ENCODE data around the gene ZBTB20. TPM values are rescaled to one million over a fixed set of nuclear protein-coding genes. Genes with fewer than 3 reads are reported as not detected.

ZBTB20 gene
- total RNA-seq, 2 experiments from 2014 or later: 5.2 to 6.4 TPM

DNA sequence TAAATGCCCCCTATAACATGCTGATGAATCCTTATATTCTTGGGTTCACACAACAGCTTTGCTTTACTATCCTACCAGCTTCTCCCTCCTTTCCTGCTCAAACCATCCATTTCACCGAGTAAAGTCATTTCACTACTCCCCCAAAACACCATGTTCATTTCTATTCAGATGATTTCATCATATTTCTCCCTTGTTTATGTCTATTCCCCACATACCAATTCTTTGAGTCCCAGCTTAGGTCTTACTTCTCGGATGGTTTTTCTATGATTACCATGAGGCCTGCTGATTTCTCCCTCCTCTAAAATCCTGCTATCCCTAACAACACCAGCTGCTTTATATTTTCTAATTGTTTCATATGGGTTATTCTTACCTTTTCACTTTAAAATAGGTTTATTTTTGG lies 621.8 kb downstream of the ZBTB20 start:
- DNase-seq (no peak), ATAC-seq (no peak)
- Mint-ChIP-seq H3K4me3 (no peak overlapping the region), H3K27ac (no peak overlapping the region), H3K9me3 (ENCODE audit: low read depth) (no peaks in the 10 kb centered on the region), H3K4me1 (no peaks in the 10 kb centered on the region), H3K36me3 (ENCODE audit: low read depth) (no peaks in the 10 kb centered on the region), H3K27me3 (no peaks in the 10 kb centered on the region)
- ChIA-PET CTCF (interaction anchor here (0.9 kb wide), 1 partner anchor 10 kb away, joined by 3 read pairs; no protein-coding TSS in a partner anchor), POLR2A (no interaction called here)
- intact Hi-C loops (cut with DNase I, micrococcal nuclease): no loop called here

DNA sequence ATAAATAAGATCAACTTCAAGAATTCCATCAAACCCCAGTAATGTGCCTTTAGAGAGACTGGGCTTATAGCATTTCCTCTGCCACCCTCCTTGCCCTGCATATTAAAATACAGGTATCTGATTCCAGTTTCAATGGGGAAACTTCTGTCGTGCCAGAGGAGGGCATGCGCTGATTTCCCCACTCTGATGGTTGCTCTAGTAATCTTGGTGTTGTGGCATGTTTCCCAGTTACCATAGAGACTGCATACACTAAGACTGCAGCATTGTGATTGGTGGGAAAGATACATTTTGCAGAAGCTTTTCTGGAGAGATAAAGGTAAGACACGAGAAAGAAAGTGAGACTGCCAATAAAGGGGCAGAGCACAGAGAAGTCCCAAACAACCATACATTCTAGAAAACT lies 627.7 kb downstream of the ZBTB20 start:
- no peak overlapping the region for H3K27ac Mint-ChIP-seq
- H3K4me3 Mint-ChIP-seq: no peak overlapping the region
- ATAC-seq (peak; percentile 23), DNase-seq (no peak)
- H3K4me1 Mint-ChIP-seq: no peaks in the 10 kb centered on the region
- CTCF ChIA-PET: no interaction called here
- no peaks in the 10 kb centered on the region for H3K9me3 Mint-ChIP-seq (ENCODE audit: low read depth)
- intact Hi-C loops (cut with DNase I, micrococcal nuclease): no loop called here
- POLR2A ChIA-PET: no interaction called here
- no peaks in the 10 kb centered on the region for H3K27me3 Mint-ChIP-seq
- peaks cover 2% of the 10 kb centered on the region for H3K36me3 Mint-ChIP-seq (ENCODE audit: low read depth)

DNA sequence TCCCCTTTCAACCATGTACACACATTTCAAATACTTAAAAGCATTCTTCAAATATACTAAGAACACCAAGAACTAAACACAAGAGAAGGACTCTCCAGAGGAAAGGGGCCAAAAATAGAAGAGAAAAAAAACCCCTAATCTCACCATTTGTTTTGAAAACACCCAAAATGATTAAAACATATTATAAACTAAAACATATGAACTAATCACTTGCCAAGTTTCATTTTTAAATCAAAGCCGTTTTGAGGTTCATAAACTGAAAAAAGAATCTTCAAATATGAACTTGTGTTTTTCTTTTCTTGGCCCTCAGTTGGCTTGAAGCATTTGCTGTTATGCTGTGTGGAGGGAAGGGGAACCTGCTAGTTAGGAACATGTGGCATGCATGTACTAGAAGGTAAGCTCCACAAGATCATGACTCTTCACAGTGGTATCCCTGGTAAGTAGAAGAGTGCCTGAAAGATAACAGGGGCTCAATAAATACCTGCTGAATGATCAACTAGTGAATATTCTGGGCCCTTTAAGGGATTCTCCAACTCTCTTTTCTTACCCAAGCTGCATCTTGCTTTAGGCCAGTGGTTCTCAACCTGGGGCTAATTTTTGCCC lies 628.8 kb downstream of the ZBTB20 start:
- peaks cover 2% of the 10 kb centered on the region for H3K36me3 Mint-ChIP-seq (ENCODE audit: low read depth)
- intact Hi-C loops (cut with DNase I, micrococcal nuclease): no loop called here
- H3K4me1 Mint-ChIP-seq: no peaks in the 10 kb centered on the region
- ChIA-PET CTCF (no interaction called here), POLR2A (no interaction called here)
- H3K27me3 Mint-ChIP-seq: no peaks in the 10 kb centered on the region
- no peak for DNase-seq
- ATAC-seq: no peak
- H3K9me3 Mint-ChIP-seq (ENCODE audit: low read depth): no peaks in the 10 kb centered on the region
- H3K27ac Mint-ChIP-seq: no peak overlapping the region
- no peak overlapping the region for H3K4me3 Mint-ChIP-seq

DNA sequence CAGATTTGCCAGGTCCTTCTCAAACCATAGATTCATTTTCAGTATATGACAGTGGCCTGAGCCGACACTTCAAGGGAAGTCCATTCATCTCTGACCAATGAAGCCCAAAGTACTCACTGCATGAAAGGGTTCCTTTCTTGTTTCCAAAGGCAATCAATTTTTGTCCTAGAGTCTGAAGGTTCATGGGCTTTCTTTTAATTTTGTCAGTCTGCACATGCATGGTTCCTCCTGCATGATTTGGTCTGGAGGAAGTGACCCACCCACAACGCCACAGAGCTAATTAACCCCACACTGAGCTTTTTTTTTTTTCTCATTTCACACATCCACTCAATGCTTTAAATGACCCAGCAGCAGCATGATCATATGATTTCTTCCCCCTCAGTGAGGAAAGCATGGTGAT lies 636.9 kb downstream of the ZBTB20 start:
- intact Hi-C loops (cut with DNase I, micrococcal nuclease): no loop called here
- Mint-ChIP-seq H3K4me1 (peaks cover 16% of the 10 kb centered on the region), H3K27ac (no peak overlapping the region), H3K4me3 (no peak overlapping the region), H3K27me3 (peaks cover 11% of the 10 kb centered on the region), H3K9me3 (ENCODE audit: low read depth) (no peaks in the 10 kb centered on the region), H3K36me3 (ENCODE audit: low read depth) (peaks cover 4% of the 10 kb centered on the region)
- no peak for DNase-seq
- POLR2A ChIA-PET: no interaction called here
- no peak for ATAC-seq
- CTCF ChIA-PET: no interaction called here

DNA sequence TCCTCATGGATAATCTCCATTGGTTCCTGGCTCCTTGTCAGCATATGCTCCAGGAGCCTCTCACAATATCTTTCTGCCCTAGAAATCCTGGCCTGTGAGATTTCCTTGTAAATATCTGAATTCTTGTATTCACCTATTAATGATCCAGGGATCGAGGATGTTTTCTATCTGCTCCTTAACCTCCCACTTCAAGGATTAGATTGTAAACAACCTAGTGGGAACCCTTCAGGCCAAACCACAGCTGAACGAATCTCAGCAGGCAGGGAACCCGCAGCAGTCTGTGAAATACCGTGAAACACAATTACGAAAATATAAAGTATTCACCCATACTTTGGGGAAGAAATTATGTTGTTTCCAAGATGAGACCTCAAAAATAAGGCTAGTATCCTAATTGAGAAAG lies 637.3 kb downstream of the ZBTB20 start:
- CTCF ChIA-PET: no interaction called here
- intact Hi-C loops (cut with DNase I, micrococcal nuclease): loop anchor here (5.0 to 10.0 kb wide), 3 partner anchors 125 to 1283 kb away; no protein-coding TSS in a partner anchor
- Mint-ChIP-seq H3K27ac (no peak overlapping the region), H3K27me3 (peaks cover 11% of the 10 kb centered on the region), H3K4me3 (no peak overlapping the region), H3K9me3 (ENCODE audit: low read depth) (no peaks in the 10 kb centered on the region), H3K36me3 (ENCODE audit: low read depth) (peaks cover 4% of the 10 kb centered on the region), H3K4me1 (peaks cover 20% of the 10 kb centered on the region)
- POLR2A ChIA-PET: no interaction called here
- ATAC-seq (no peak), DNase-seq (no peak)

DNA sequence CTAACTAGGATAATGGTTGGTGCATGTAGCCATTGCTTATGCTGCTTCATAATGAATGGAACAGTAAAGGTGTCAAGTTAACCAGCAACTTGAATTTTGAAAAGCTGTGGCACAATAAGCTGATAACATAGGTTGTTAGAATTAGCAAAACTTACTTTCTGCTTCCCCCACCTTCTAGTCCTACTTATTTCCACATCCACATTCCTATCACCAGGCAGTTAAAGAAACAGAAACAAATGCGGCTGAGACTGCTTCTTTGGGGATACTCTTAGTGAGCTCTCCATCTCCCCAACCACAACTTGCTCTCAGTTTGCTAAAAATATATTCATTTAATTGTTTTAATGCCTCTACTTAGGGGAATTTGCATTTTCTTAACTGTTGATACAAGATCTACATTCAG lies 638.1 kb downstream of the ZBTB20 start:
- H3K9me3 Mint-ChIP-seq (ENCODE audit: low read depth): no peaks in the 10 kb centered on the region
- ATAC-seq (no peak), DNase-seq (no peak)
- H3K36me3 Mint-ChIP-seq (ENCODE audit: low read depth): peaks cover 4% of the 10 kb centered on the region
- H3K27ac Mint-ChIP-seq: no peak overlapping the region
- peaks cover 12% of the 10 kb centered on the region for H3K27me3 Mint-ChIP-seq
- H3K4me3 Mint-ChIP-seq: no peak overlapping the region
- CTCF ChIA-PET: interaction anchor here (0.6 kb wide), 1 partner anchor 492 kb away, joined by 3 read pairs; no protein-coding TSS in a partner anchor
- peaks cover 27% of the 10 kb centered on the region for H3K4me1 Mint-ChIP-seq
- POLR2A ChIA-PET: no interaction called here
- intact Hi-C loops (cut with DNase I, micrococcal nuclease): loop anchor here (5.0 to 10.0 kb wide), 3 partner anchors 124 to 1283 kb away; no protein-coding TSS in a partner anchor

DNA sequence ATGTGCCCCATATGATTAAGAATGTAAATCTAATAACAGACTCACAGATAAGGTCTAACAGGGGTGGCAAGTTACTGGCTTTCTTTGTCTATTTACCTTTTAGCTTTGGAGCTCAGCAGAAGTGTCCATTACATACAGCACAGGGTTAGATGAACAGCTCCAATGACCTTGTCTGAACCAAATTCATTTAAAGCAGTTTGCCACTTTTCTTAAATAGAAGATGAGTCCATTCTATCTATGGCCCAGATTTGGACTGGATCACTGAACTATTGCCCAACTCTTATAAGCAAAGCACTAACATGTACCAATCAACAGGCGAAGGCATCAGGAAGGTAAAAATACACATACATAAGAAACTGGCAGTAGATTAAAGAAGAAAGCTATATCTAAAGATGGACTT lies 638.9 kb downstream of the ZBTB20 start:
- POLR2A ChIA-PET: no interaction called here
- DNase-seq: no peak

DNA sequence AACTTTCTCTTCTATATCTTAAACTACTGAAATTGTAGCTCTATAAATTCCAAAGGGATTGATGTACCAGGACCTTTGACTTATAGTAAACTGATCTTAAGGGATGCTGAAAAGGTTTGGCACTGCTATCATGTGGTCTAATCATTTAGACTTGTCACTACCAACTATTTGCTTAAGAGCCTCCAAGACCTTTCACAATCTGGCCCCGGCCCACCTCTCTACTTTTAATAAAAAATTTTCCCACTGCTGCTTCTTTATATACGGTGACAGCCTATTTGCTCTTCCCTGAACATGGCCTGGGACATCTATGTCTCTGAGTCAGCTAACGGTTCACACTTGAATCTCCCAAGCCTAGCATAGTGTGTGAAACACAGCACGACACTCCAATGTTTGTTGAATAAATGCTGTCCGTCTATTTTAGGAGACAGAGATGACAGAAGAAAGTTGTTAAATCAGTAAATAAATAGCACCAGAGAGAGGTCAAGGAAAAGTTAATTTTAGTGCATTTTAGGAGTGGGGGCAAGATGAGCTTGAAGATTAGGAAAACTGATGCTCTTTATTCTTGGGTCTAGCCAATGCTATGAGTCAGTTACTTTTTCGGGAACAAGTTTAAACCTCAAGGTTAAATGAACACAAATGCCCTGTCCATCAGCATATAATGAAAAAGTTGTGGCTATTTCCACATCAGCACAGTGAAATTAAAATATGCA lies 640.3 kb downstream of the ZBTB20 start:
- DNase-seq (no peak), ATAC-seq (no peak)
- intact Hi-C loops (cut with DNase I, micrococcal nuclease): loop anchor here (5.0 to 10.0 kb wide), 3 partner anchors 122 to 1286 kb away; no protein-coding TSS in a partner anchor
- Mint-ChIP-seq H3K4me1 (peaks cover 37% of the 10 kb centered on the region), H3K27ac (no peak overlapping the region), H3K4me3 (no peak overlapping the region), H3K36me3 (ENCODE audit: low read depth) (peaks cover 4% of the 10 kb centered on the region), H3K27me3 (peaks cover 16% of the 10 kb centered on the region), H3K9me3 (ENCODE audit: low read depth) (no peaks in the 10 kb centered on the region)
- ChIA-PET POLR2A (no interaction called here), CTCF (interaction anchor here (1.2 kb wide), 1 partner anchor 88 kb away, joined by 4 read pairs; no protein-coding TSS in a partner anchor)

More for the DNA sequence above, 638.9 kb downstream of the ZBTB20 start:
- Mint-ChIP-seq H3K27me3 (peaks cover 15% of the 10 kb centered on the region), H3K36me3 (ENCODE audit: low read depth) (peaks cover 4% of the 10 kb centered on the region), H3K4me3 (no peak overlapping the region), H3K4me1 (peaks cover 29% of the 10 kb centered on the region), H3K9me3 (ENCODE audit: low read depth) (no peaks in the 10 kb centered on the region), H3K27ac (no peak overlapping the region)
- intact Hi-C loops (cut with DNase I, micrococcal nuclease): loop anchor here (5.0 to 10.0 kb wide), 3 partner anchors 123 to 1284 kb away; no protein-coding TSS in a partner anchor
- ATAC-seq: no peak
- CTCF ChIA-PET: interaction anchor here (0.6 kb wide), 1 partner anchor 492 kb away, joined by 3 read pairs; no protein-coding TSS in a partner anchor

DNA sequence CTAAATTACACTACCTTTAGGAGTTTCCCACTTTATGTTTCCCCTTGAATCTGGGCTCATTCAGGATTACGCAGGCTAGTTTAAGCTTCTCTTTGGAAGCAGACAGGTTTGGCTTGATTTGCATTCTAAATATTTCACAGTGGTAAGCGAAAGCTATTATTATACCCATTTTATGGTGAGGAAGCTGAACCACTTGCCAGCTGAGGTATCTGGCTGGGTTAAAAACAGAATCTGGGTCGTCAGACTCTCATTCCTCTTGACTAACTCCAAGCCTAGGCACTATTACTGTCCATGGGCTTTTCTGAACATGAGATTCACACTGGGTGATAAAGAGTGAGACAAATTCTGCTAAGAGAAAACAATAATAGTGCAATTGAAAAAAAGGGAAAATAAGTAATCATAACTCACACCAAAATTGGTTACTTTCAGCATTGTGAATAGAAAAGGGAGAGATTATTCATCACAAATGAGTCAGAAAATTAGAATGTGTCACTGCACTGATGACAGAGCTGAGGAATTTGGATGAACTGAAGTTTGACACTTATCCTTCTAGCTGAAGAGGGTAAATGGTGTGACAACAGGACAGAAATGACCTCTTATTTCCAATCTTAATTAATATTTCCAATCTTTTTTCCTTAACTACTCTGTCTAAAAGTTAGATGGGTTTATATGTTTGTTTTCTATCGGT lies 642.0 kb downstream of the ZBTB20 start:
- peaks cover 19% of the 10 kb centered on the region for H3K27me3 Mint-ChIP-seq
- ChIA-PET CTCF (no interaction called here), POLR2A (interaction anchor here (0.5 kb wide), 1 partner anchor 67 kb away, joined by 3 read pairs; no protein-coding TSS in a partner anchor)
- H3K9me3 Mint-ChIP-seq (ENCODE audit: low read depth): no peaks in the 10 kb centered on the region
- ATAC-seq: peak; percentile 94
- H3K4me3 Mint-ChIP-seq: no peak overlapping the region
- peaks cover 4% of the 10 kb centered on the region for H3K36me3 Mint-ChIP-seq (ENCODE audit: low read depth)
- no peak overlapping the region for H3K27ac Mint-ChIP-seq
- no peak for DNase-seq
- peaks cover 40% of the 10 kb centered on the region for H3K4me1 Mint-ChIP-seq
- intact Hi-C loops (cut with DNase I, micrococcal nuclease): loop anchor here (1.0 to 10.0 kb wide), 6 partner anchors 87 to 1287 kb away; no protein-coding TSS in a partner anchor

DNA sequence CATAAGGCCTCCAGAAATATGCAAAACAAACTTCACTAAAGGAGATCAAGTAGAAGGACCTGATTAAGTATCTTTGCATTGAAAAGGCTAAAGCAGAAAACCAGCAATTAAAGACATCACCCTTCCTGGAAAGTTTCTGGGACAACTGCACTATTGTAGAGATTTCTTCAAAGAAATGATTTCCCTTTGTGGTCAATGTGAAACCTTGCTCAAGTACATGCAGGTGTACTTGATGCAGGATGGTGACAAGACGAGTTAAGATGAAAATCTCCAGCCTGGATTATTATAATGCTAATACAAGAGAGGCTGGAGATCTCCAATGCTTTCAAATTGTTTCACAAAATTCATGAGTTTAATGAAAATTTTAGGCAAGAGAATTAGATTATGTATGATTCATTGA lies 644.9 kb downstream of the ZBTB20 start:
- CTCF ChIA-PET: interaction anchor here (1.8 kb wide), 1 partner anchor 119 kb away, joined by 3 read pairs; no protein-coding TSS in a partner anchor
- peaks cover 4% of the 10 kb centered on the region for H3K36me3 Mint-ChIP-seq (ENCODE audit: low read depth)
- H3K4me3 Mint-ChIP-seq: no peak overlapping the region
- POLR2A ChIA-PET: no interaction called here
- intact Hi-C loops (cut with DNase I, micrococcal nuclease): loop anchor here (10.0 kb wide), 2 partner anchors 117 to 1163 kb away; no protein-coding TSS in a partner anchor
- no peak overlapping the region for H3K27ac Mint-ChIP-seq
- no peaks in the 10 kb centered on the region for H3K9me3 Mint-ChIP-seq (ENCODE audit: low read depth)
- H3K4me1 Mint-ChIP-seq: peaks cover 46% of the 10 kb centered on the region
- DNase-seq (no peak), ATAC-seq (no peak)
- peaks cover 19% of the 10 kb centered on the region for H3K27me3 Mint-ChIP-seq

DNA sequence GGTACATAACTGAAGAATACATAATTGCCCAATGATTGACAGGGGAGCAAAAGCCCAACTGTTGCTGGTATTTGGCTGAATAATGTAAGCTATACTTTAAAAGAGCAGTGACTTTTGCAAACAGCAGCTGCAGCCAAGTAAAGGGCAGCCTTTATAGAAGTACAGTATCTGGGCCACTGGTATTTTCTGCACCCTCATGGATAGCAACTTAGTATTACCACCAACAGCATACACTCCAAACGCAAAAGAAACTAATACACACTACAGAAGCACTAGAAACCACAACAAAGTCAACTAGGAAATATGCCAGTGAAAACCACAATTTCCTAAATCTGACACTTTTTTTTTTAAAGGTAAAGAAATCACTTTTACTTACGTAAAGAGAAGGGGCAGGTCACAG lies 647.1 kb downstream of the ZBTB20 start:
- Mint-ChIP-seq H3K27ac (no peak overlapping the region), H3K9me3 (ENCODE audit: low read depth) (no peaks in the 10 kb centered on the region), H3K27me3 (peaks cover 11% of the 10 kb centered on the region), H3K36me3 (ENCODE audit: low read depth) (no peaks in the 10 kb centered on the region), H3K4me3 (no peak overlapping the region), H3K4me1 (peaks cover 34% of the 10 kb centered on the region)
- DNase-seq (no peak), ATAC-seq (peak; percentile 84)
- CTCF ChIA-PET: interaction anchor here (0.8 to 1.4 kb wide), 5 partner anchors 15 to 111 kb away, joined by 3 read pairs; no protein-coding TSS in a partner anchor
- intact Hi-C loops (cut with DNase I, micrococcal nuclease): loop anchor here (1.0 to 10.0 kb wide), 3 partner anchors 81 to 1165 kb away; no protein-coding TSS in a partner anchor
- POLR2A ChIA-PET: no interaction called here
